ENCODE results near the gene CD180.

- TF ChIP-seq, protein P1, sequence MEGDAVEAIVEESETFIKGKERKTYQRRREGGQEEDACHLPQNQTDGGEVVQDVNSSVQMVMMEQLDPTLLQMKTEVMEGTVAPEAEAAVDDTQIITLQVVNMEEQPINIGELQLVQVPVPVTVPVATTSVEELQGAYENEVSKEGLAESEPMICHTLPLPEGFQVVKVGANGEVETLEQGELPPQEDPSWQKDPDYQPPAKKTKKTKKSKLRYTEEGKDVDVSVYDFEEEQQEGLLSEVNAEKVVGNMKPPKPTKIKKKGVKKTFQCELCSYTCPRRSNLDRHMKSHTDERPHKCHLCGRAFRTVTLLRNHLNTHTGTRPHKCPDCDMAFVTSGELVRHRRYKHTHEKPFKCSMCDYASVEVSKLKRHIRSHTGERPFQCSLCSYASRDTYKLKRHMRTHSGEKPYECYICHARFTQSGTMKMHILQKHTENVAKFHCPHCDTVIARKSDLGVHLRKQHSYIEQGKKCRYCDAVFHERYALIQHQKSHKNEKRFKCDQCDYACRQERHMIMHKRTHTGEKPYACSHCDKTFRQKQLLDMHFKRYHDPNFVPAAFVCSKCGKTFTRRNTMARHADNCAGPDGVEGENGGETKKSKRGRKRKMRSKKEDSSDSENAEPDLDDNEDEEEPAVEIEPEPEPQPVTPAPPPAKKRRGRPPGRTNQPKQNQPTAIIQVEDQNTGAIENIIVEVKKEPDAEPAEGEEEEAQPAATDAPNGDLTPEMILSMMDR (IDR thresholded peaks at IDR 0.05) = no peak
- TF ChIP-seq POLR2A (IDR thresholded peaks at IDR 0.05) = no peak
Observed at GRCh38 chr5:67200809-67201562, 4.4 kb upstream of the CD180 start.
